ENCODE results near the gene PID1.
A peak's percentile ranks its signal among the peaks of the same experiment; 100 is the strongest.

Gene PID1

DNA sequence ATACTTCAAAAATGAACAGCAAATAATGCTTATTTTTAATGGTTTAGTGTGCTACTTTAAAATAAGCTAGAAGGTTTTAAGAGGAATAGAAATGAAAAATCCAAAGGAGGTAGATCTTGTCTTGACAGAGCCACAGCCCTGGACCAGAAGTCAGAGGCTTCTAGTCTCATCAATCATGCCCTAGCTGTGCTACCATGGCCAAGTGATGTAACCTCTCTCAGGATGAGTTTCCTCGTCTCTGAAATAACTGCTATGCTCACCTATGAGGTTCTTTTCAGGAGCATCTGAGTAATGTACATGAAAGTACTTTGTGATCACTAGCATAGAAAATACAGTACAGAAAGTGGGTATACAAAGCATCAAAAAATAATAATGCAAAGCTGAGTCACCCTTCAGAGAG lies 248.4 kb downstream of the PID1 start:
- no peak overlapping the region for H3K4me3 ChIP-seq (replicated peaks; ENCODE audit: low read depth, low read length)
- no peak for DNase-seq (ENCODE audit: low read depth)
- TF ChIP-seq, protein P1, sequence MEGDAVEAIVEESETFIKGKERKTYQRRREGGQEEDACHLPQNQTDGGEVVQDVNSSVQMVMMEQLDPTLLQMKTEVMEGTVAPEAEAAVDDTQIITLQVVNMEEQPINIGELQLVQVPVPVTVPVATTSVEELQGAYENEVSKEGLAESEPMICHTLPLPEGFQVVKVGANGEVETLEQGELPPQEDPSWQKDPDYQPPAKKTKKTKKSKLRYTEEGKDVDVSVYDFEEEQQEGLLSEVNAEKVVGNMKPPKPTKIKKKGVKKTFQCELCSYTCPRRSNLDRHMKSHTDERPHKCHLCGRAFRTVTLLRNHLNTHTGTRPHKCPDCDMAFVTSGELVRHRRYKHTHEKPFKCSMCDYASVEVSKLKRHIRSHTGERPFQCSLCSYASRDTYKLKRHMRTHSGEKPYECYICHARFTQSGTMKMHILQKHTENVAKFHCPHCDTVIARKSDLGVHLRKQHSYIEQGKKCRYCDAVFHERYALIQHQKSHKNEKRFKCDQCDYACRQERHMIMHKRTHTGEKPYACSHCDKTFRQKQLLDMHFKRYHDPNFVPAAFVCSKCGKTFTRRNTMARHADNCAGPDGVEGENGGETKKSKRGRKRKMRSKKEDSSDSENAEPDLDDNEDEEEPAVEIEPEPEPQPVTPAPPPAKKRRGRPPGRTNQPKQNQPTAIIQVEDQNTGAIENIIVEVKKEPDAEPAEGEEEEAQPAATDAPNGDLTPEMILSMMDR (IDR thresholded peaks at IDR 0.05; ENCODE audit: low read length, missing control alignments): no peak

DNA sequence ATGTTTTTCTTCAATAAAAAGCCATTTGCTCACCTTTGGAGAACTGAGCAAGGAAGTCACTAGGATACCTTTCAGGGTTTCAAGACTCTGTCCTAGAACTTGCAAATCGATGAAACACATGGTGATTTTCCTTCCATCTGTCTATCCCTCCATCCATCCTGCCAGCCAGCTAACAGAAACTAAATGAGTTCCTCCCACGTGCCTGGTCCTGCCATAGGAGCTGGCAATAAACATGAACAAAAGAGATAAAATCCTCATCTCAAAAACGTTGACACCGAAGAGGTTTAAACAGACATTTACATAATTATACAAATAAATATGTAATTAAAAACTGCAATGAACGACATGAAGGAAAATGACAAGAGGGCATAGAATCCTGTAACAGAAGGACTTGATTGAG lies 249.0 kb downstream of the PID1 start:
- DNase-seq (ENCODE audit: low read depth): no peak
- TF ChIP-seq, protein P1 (IDR thresholded peaks at IDR 0.05; ENCODE audit: low read length, missing control alignments): no peak
- H3K4me3 ChIP-seq (replicated peaks; ENCODE audit: low read depth, low read length): no peak overlapping the region

DNA sequence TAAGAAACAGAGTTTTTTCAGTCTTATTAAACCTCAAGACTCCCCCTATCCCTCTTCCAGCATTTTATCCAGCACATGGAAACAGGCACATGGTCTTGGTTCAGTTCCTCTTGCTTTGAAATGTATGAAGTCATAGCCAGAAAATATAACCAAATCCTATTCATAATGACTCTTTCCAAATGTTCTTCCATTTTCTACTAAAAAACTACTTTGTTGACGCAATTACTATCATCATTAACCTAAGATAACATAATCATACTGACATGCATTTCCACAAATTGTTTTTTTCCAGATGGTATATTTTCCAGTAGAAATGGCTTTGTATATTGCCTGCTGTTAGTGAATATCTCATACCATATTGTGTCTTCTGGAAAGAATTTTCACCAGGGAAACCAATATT lies 261.3 kb downstream of the PID1 start:
- TF ChIP-seq, protein P1 (IDR thresholded peaks at IDR 0.05; ENCODE audit: low read length, missing control alignments): no peak
- no peak overlapping the region for H3K4me3 ChIP-seq (replicated peaks; ENCODE audit: low read depth, low read length)
- DNase-seq (ENCODE audit: low read depth): no peak

DNA sequence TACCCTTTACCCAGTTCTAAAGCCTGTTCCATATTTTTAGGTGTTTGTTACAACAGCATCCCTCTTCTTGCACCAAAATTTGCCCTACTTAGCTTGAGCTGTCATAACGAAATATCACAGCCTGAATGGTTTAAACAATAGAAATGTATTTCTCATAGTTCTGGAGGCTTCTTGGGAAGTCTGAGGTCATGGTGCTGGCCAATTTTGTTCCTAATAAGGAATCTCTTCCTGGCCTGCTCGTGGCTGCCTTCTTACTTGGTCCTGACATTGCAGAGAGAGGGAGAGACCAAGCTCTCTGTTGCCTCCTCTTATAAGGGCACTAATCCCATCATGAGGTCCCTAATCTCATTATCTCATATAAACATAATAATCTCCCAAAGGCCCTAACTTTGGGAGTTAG lies 267.8 kb downstream of the PID1 start:
- TF ChIP-seq, protein P1 (IDR thresholded peaks at IDR 0.05; ENCODE audit: low read length, missing control alignments): no peak
- peak; percentile 62 for DNase-seq (ENCODE audit: low read depth)
- no peak overlapping the region for H3K4me3 ChIP-seq (replicated peaks; ENCODE audit: low read depth, low read length)

DNA sequence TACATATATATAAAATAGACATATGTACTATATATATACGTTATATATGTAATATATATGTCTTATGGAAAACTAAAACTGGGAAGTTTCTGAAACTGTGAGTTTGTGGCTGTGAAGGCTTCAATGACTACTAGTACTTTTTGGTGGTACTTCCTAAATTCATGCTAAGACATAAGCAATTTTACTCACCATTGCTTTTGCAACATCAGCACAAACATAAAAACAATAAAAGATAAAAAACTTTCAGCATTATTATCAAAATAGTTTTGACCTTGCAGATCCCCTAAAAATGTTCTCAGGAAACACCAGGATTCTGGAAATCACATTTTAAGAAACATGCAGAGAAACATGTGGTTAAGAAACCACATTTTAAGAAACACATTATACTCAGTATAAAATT lies 269.9 kb downstream of the PID1 start:
- TF ChIP-seq, protein P1 (IDR thresholded peaks at IDR 0.05; ENCODE audit: low read length, missing control alignments): no peak
- DNase-seq (ENCODE audit: low read depth): no peak
- no peak overlapping the region for H3K4me3 ChIP-seq (replicated peaks; ENCODE audit: low read depth, low read length)

DNA sequence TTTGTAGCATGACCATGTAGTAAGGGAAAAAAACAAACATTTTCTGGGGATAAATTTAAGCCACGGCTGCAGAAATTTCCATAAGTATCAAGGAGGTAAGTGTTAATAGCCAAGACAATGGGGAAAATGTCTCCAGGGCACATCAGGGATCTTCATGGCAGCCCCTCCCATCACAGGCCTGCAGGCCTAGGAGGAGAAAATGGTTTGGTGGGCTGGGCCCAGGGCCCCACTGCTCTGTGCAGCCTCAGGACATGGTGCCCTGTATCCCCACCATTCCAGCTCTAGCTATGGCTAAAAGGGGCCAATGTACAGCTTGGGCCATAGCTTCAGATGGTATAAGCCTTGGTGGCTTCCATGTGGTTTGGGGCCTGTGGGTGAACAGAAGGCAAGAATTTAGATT lies 271.8 kb downstream of the PID1 start:
- TF ChIP-seq, protein P1 (IDR thresholded peaks at IDR 0.05; ENCODE audit: low read length, missing control alignments): no peak
- DNase-seq (ENCODE audit: low read depth): no peak
- H3K4me3 ChIP-seq (replicated peaks; ENCODE audit: low read depth, low read length): no peak overlapping the region

DNA sequence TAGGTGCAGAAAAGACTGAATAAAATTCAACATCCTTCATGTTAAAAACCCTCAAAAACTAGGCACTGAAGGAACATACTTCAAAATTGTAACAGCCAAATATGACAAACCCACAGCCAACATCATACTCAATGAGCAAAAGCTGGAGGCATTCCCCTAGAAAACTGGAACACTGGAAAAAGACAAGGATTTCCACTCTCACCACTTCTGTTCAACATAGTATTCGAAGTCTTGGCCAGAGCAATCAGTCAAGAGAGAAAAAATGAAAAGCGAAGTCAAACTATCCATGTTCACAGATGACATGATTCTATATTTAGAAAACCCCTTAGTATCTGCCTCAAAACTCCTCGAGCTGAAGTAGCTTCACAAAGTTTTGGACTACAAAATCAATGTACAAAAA lies 282.3 kb downstream of the PID1 start:
- DNase-seq (ENCODE audit: low read depth): no peak
- TF ChIP-seq, protein P1 (IDR thresholded peaks at IDR 0.05; ENCODE audit: low read length, missing control alignments): no peak
- H3K4me3 ChIP-seq (replicated peaks; ENCODE audit: low read depth, low read length): no peak overlapping the region

Measured in fibroblast of pulmonary artery (primary cell).